Thyroid gland (tissue), 4 donors: ENCODE results near the gene WBP1L. TPM values are rescaled to one million over a fixed set of nuclear protein-coding genes. Genes with fewer than 3 reads are reported as not detected.
A peak's percentile ranks its signal among the peaks of the same experiment; 100 is the strongest.

Source experiments
- DNase-seq, 2 donors: peaks; one replicate each; pipeline ENCODE4 v3.0.0-alpha.2; 2019
- H3K27ac ChIP-seq, 3 donors: fragments of 200-600 bp; sonication (generic); 1 replicate in 2 of 3; 2 replicates in 1 of 3; pipeline ENCODE4 v1.5.1; 2016 to 2019; ENCODE audit warnings: mild to moderate bottlenecking in 1 of 3, moderate library complexity in 1 of 3
- H3K27me3 ChIP-seq: fragments of 200-600 bp; sonication (generic); one replicate; pipeline ENCODE4 v1.5.1; 2019
- H3K36me3 ChIP-seq, 2 donors: fragments of 200-600 bp; sonication (generic); one replicate each; pipeline ENCODE4 v1.5.1; 2016 to 2019
- H3K4me1 ChIP-seq, 2 donors: fragments of 200-600 bp; sonication (generic); one replicate each; pipeline ENCODE4 v1.5.1; 2017 to 2019
- H3K4me3 ChIP-seq, 3 donors: fragments of 200-600 bp; sonication (generic); replicated peaks in 1 of 3; 1 replicate in 2 of 3; 2 replicates in 1 of 3; pipeline ENCODE4 v1.5.1; 2016; ENCODE audit warnings: mild to moderate bottlenecking in 1 of 3
- H3K9me3 ChIP-seq: fragments of 200-600 bp; sonication (generic); one replicate; pipeline ENCODE4 v1.5.1; 2017
- CTCF ChIP-seq, 6 experiments: fragments of 200-600 bp in 3 of 6; fragments of 450-650 bp in 3 of 6; sonication (generic) in 3 of 6; IDR thresholded peaks; one replicate each; pipeline ENCODE4 v1.5.1; 2016 to 2019; ENCODE audit warnings: antibody characterized with exemption in 6 of 6, mild to moderate bottlenecking in 2 of 6, inconsistent platforms in 1 of 6, moderate library complexity in 1 of 6
- POLR2A ChIP-seq, 2 donors: fragments of 450-650 bp; IDR thresholded peaks; one replicate each; pipeline ENCODE4 v1.6.1; 2017; ENCODE audit warnings: antibody characterized with exemption in 2 of 2, mild to moderate bottlenecking in 2 of 2, moderate library complexity in 1 of 2
- WGBS, 2 donors: methylation state at CpG; one replicate each; pipeline ENCODE4 v1.1.5; 2017; 5-methylcytosine and 5-hydroxymethylcytosine counted together
- intact Hi-C: fragments of 100-400 bp; cut with DNase I; formaldehyde crosslinking; loops from one replicate; pipeline ENCODE4 v1.15.1; 2023
- total RNA-seq, 4 donors: library from RNA; depleted of rRNA; stranded (reverse); fragments of >200 nt; gene quantifications; one replicate each; pipeline ENCODE4 v1.2.3, GENCODE V29; 2016

The WBP1L gene
- total RNA-seq, 4 donors from 2014 or later = 194 to 384 (median 314) TPM

GRCh38 chr10:102822222-102822621, 78.5 kb downstream of the WBP1L start:
- TF ChIP-seq POLR2A (IDR thresholded peaks at IDR 0.05) (no peak), CTCF (IDR thresholded peaks at IDR 0.05) (no peak)
- Histone ChIP-seq H3K9me3 (no peaks in the 10 kb centered on the region), H3K4me3 (no peak overlapping the region), H3K27me3 (no peaks in the 10 kb centered on the region), H3K36me3 (no peaks in the 10 kb centered on the region), H3K27ac (no peak overlapping the region), H3K4me1 (peaks cover 10 to 35% of the 10 kb centered on the region in 2 donors)
- intact Hi-C loops = no loop called here
- peak in 1 of 2 donors; percentile 1 for DNase-seq
- WGBS, 2 donors = 91 to 92% methylated on average over 12 of the region's 12 CpGs

DNA sequence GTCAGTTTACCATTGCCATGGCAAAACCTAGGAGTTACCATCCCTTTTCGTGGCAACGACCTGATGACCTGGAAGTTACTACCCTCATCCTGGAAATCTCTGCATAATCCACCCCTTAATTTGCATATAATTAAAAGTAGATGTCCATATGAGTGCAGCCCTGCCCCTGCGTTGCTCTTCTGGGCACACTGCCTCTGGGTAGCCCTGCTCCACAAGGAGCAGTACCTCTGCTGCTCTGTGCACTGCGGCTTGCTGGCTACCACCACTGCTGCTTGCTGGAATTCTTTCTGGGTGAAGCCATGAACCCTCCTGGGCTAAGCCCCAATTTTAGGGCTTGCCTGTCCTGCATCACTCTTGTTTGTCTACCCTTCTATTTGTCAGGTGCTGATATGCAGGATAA, 80.9 kb downstream of the WBP1L start:
- no peaks in the 10 kb centered on the region for H3K9me3 ChIP-seq
- no peaks in the 10 kb centered on the region for H3K36me3 ChIP-seq
- DNase-seq = peak in 1 of 2 donors; percentile 0
- WGBS, 2 donors = 89 to 95% methylated on average over 4 of the region's 4 CpGs
- no peak overlapping the region for H3K4me3 ChIP-seq
- TF ChIP-seq CTCF (IDR thresholded peaks at IDR 0.05) (no peak), POLR2A (IDR thresholded peaks at IDR 0.05) (no peak)
- H3K4me1 ChIP-seq = peaks cover 0 to 11% of the 10 kb centered on the region in 2 donors
- H3K27ac ChIP-seq = no peak overlapping the region
- H3K27me3 ChIP-seq = no peaks in the 10 kb centered on the region
- intact Hi-C loops = no loop called here

DNA sequence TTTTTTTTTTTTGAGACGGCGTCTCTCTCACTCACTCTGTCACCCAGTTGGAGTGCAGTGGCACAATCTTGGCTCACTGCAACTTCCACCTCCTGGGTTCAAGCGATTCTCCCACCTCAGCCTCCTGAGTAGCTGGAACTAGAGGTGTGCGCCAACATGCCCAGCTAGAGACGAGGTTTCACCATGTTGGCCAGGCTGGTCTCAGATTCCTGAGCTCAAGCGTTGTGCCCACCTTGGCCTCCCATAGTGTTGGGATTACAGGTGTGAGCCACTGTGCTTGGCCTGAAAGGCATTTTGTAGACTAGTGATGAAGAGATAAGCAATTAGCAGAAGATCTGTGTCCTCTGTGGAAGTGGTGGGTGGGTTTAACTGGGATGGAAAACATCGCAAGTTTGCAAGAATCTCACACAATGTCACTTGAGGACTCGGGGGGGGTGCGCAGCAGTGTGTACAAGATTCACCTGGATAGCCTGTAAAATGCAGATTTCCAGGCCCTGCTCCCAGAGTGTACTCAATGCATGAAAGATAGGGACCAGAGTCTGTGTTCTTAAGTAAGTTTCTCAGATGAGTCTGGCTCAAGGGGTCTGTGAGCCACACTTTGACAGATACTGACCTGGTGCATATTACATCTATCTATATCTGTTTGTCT, 82.5 kb downstream of the WBP1L start:
- WGBS, 2 donors = 84 to 90% methylated on average over 9 of the region's 9 CpGs
- peaks cover 0 to 5% of the 10 kb centered on the region in 2 donors for H3K4me1 ChIP-seq
- TF ChIP-seq POLR2A (IDR thresholded peaks at IDR 0.05) (no peak), CTCF (IDR thresholded peaks at IDR 0.05) (no peak)
- no peaks in the 10 kb centered on the region for H3K36me3 ChIP-seq
- intact Hi-C loops = no loop called here
- DNase-seq = no peak
- no peaks in the 10 kb centered on the region for H3K9me3 ChIP-seq
- no peak overlapping the region for H3K27ac ChIP-seq
- no peaks in the 10 kb centered on the region for H3K27me3 ChIP-seq
- no peak overlapping the region for H3K4me3 ChIP-seq

- no peaks in the 10 kb centered on the region for H3K4me1 ChIP-seq
- WGBS, 2 donors = 87 to 91% methylated on average over 5 of the region's 5 CpGs
- no peak overlapping the region for H3K4me3 ChIP-seq
- no peak for DNase-seq
- TF ChIP-seq CTCF (IDR thresholded peaks at IDR 0.05) (no peak), POLR2A (IDR thresholded peaks at IDR 0.05) (no peak)
- H3K9me3 ChIP-seq = no peaks in the 10 kb centered on the region
- no peak overlapping the region for H3K27ac ChIP-seq
- no peaks in the 10 kb centered on the region for H3K27me3 ChIP-seq
- no peaks in the 10 kb centered on the region for H3K36me3 ChIP-seq
- intact Hi-C loops = no loop called here
Observed at GRCh38 chr10:102827597-102827975, 83.8 kb downstream of the WBP1L start.

DNA sequence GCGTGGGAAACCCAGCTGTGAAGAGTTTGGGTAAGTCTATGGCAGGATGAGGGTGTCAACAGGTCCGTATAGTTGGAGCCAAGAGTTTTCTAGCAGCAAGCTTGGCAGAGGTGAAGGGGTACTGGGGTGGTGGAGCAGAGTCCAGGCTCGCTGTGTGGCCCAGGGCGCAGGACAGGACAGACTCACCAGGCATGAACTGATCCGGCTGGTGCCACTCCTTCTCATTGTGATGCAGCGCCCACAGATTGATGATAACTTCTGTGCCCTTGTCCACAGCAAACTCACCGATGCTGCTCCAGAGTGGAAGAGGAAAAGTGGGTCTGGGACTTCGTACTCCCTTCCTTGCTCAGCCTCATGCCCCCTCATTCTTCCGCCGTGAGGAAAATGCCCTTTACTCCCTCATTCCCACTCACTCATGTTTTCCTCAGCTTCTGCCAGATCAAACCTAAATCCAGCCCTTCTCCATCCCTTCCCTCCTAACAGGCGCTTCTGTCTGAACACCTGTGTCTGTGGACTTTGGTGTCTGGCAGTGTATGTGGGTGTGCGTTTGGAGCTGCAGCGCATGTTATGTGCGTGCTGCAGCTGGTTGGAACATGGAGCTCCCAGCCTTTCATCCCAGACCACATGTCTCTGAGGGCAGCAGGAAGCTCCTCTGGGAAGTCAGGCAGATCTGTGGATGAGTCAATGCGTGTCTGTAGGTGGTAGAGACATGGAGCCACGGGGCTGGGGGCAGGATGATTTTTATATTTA, 87.7 kb downstream of the WBP1L start:
- no peak for DNase-seq
- TF ChIP-seq POLR2A (IDR thresholded peaks at IDR 0.05) (no peak), CTCF (IDR thresholded peaks at IDR 0.05) (no peak)
- Histone ChIP-seq H3K4me3 (no peak overlapping the region), H3K9me3 (no peaks in the 10 kb centered on the region), H3K36me3 (no peaks in the 10 kb centered on the region), H3K4me1 (peaks cover 10 to 11% of the 10 kb centered on the region in 2 donors), H3K27me3 (no peaks in the 10 kb centered on the region), H3K27ac (no peak overlapping the region)
- intact Hi-C loops = loop anchor here (5.0 kb wide), 1 partner anchor 241 kb away; no protein-coding TSS in a partner anchor
- 79 to 86% methylated on average over 16 of the region's 16 CpGs for WGBS, 2 donors
